SU-DHL-6 (cell line): Measurements from ENCODE around the gene MAPKAPK3.

Experiments used
- H2AFZ ChIP-seq: fragments of 200-600 bp; sonication (generic); 2 replicates; pipeline ENCODE4 v1.6.1; 2014; ENCODE audit warnings: low read depth, mild to moderate bottlenecking, moderate library complexity, mixed read lengths, antibody characterized with exemption, low read length; ENCODE audit not compliant: severe bottlenecking
- H3F3A ChIP-seq: fragments of 200-600 bp; shearing (Covaris generic); 2 replicates; pipeline ENCODE4 v1.6.0; 2016; ENCODE audit warnings: antibody characterized with exemption, mild to moderate bottlenecking; ENCODE audit not compliant: insufficient read depth
- H3K27ac ChIP-seq: fragments of 200-600 bp; sonication (generic); 2 replicates; pipeline ENCODE4 v1.5.1; 2016; ENCODE audit warnings: low read depth, mild to moderate bottlenecking, low read length, moderate library complexity, mixed read lengths
- H3K27me3 ChIP-seq: fragments of 200-600 bp; sonication (generic), shearing (Covaris generic); 2 replicates; pipeline ENCODE4 v1.6.0; 2014; ENCODE audit warnings: mild to moderate bottlenecking, low read length
- H3K36me3 ChIP-seq: fragments of 200-600 bp; sonication (generic); 2 replicates; pipeline ENCODE4 v1.6.1; 2014; ENCODE audit warnings: mild to moderate bottlenecking, low read length, mixed read lengths
- H3K4me2 ChIP-seq: fragments of 300-600, 200-600 bp; shearing (Covaris generic), sonication (generic); 2 replicates; pipeline ENCODE4 v1.6.0; 2014; ENCODE audit warnings: low read length, low read depth, mild to moderate bottlenecking; ENCODE audit not compliant: poor library complexity, severe bottlenecking
- H3K4me3 ChIP-seq: fragments of 200-600 bp; sonication (generic); 2 replicates; pipeline ENCODE4 v1.5.1; 2014; ENCODE audit warnings: antibody characterized with exemption, low read length, mild to moderate bottlenecking, mixed read lengths; ENCODE audit not compliant: insufficient read depth, poor library complexity, severe bottlenecking
- H3K79me2 ChIP-seq: fragments of 200-600 bp; sonication (generic); 2 replicates; pipeline ENCODE4 v1.6.1; 2014; ENCODE audit warnings: mild to moderate bottlenecking, low read length, moderate library complexity; ENCODE audit not compliant: insufficient read depth
- H3K9ac ChIP-seq: fragments of 200-600 bp; sonication (generic); 2 replicates; pipeline ENCODE4 v1.7.0; 2014; ENCODE audit warnings: mild to moderate bottlenecking, low read length
- H3K9me2 ChIP-seq: fragments of 200-600 bp; sonication (generic); replicated peaks from 2 replicates; pipeline ENCODE4 v1.6.1; 2014; ENCODE audit warnings: low read length; ENCODE audit not compliant: insufficient read depth
- H3K9me3 ChIP-seq: fragments of 200-600 bp; sonication (generic); 2 replicates; pipeline ENCODE4 v1.6.1; 2014; ENCODE audit warnings: low read length, mixed read lengths; ENCODE audit not compliant: insufficient read depth
- H4K20me1 ChIP-seq: fragments of 200-600 bp; sonication (generic); 2 replicates; pipeline ENCODE4 v1.6.1; 2014; ENCODE audit warnings: low read depth, mild to moderate bottlenecking, antibody characterized with exemption, low read length, moderate library complexity, mixed read lengths
- EZH2phosphoT487 ChIP-seq: fragments of 200-600 bp; sonication (generic), shearing (Covaris generic); conservative IDR thresholded peaks from 2 replicates; pipeline ENCODE4 v1.6.1; 2018; ENCODE audit warnings: mild to moderate bottlenecking, antibody characterized with exemption, low read length, moderate library complexity, mixed read lengths
- TF ChIP-seq, protein P1 (sequence below): fragments of 200-600 bp; sonication (generic); IDR thresholded peaks from one replicate; pipeline ENCODE4 v1.5.1; 2017; ENCODE audit warnings: antibody characterized with exemption, mild to moderate bottlenecking, low read length, moderate library complexity; ENCODE audit not compliant: insufficient read depth, poor library complexity, severe bottlenecking

MAPKAPK3 gene

DNA sequence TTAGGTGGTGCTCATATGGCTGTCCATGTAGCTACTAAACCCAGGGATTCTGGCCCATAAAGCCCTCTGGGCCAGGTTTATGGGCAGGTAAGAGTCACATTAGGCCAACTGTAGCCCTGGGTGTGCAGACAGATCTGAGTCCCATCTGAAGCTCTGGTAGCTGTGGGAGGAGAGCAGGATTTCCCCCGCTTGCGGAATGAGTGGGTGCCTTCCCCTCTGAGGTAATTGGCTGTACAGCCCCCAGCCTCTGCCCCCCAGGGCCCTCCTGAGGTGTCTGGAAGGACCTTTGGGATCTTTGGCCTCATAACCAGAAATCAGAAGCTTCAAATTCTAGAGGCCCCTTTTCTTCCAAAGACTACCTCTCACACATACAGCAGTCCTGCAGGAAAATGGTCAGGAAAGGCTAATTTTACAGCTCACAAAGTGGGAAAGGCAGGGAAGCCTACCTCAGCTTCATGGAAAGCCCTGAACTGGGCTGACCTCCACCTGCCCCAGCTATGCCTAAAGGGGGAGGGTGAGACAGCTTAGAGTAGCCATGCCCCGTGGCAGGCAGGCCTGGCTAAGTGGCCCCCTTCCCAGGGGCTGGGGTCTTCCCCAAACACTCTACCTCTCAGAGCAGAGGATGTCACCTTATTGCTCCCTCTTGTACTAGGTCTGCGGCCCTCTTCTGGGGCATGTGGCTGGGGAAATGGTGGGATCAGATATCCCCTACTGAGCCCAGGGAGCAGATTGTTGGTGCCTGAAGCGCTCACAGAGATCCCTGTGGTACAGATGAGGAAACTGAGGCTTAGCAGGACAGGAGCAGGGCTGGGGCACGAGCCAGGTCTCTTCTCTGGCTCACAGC lies 30.8 kb upstream of the MAPKAPK3 start:
- no peak overlapping the region for H3K9ac ChIP-seq
- H3K9me3 ChIP-seq, result no peaks in the 10 kb centered on the region
- no peak overlapping the region for H3K27ac ChIP-seq
- H3K9me2 ChIP-seq, result no peaks in the 10 kb centered on the region
- no peaks in the 10 kb centered on the region for H3K27me3 ChIP-seq
- H3K79me2 ChIP-seq, result no peaks in the 10 kb centered on the region
- no peaks in the 10 kb centered on the region for H3F3A ChIP-seq
- H3K4me2 ChIP-seq, result no peak overlapping the region
- H2AFZ ChIP-seq, result no peak overlapping the region
- TF ChIP-seq EZH2phosphoT487, result no peak
- TF ChIP-seq, protein P1, sequence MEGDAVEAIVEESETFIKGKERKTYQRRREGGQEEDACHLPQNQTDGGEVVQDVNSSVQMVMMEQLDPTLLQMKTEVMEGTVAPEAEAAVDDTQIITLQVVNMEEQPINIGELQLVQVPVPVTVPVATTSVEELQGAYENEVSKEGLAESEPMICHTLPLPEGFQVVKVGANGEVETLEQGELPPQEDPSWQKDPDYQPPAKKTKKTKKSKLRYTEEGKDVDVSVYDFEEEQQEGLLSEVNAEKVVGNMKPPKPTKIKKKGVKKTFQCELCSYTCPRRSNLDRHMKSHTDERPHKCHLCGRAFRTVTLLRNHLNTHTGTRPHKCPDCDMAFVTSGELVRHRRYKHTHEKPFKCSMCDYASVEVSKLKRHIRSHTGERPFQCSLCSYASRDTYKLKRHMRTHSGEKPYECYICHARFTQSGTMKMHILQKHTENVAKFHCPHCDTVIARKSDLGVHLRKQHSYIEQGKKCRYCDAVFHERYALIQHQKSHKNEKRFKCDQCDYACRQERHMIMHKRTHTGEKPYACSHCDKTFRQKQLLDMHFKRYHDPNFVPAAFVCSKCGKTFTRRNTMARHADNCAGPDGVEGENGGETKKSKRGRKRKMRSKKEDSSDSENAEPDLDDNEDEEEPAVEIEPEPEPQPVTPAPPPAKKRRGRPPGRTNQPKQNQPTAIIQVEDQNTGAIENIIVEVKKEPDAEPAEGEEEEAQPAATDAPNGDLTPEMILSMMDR, result no peak
- no peak overlapping the region for H3K4me3 ChIP-seq
- H4K20me1 ChIP-seq, result no peaks in the 10 kb centered on the region
- H3K36me3 ChIP-seq, result no peaks in the 10 kb centered on the region

GRCh38 chr3:50586763-50587070 lies 30.2 kb upstream of the MAPKAPK3 start:
- Histone ChIP-seq H3K4me3 (no peak overlapping the region), H3K27ac (no peak overlapping the region), H3K9me2 (no peaks in the 10 kb centered on the region), H2AFZ (no peak overlapping the region), H3K79me2 (no peaks in the 10 kb centered on the region), H3F3A (no peaks in the 10 kb centered on the region), H3K4me2 (no peak overlapping the region), H3K27me3 (no peaks in the 10 kb centered on the region), H3K9ac (no peak overlapping the region), H3K36me3 (no peaks in the 10 kb centered on the region), H4K20me1 (no peaks in the 10 kb centered on the region), H3K9me3 (no peaks in the 10 kb centered on the region)
- TF ChIP-seq, protein P1, result no peak
- no peak for TF ChIP-seq EZH2phosphoT487

DNA sequence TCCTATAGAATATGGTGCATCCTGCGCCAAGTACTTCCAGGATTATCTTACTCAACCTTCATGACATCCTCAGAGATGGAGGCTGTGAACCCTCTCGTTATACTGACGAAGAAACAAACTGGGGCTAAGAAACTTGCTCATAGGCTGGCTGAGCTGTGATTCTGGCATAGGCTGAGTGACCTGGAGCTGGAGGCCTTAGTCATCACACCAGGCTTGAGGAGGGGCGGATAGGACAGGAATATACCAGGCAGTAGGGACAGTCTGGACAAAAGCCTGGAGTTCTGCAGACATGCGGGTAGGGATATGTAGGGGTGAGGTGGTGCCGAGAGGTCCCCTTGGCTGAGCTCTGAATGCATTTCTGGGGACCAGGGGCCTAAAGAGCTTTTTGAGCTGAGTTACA lies 29.6 kb upstream of the MAPKAPK3 start:
- Histone ChIP-seq H3K79me2 (no peaks in the 10 kb centered on the region), H3K9me3 (no peaks in the 10 kb centered on the region), H4K20me1 (no peaks in the 10 kb centered on the region), H3K9ac (no peak overlapping the region), H3K27me3 (no peaks in the 10 kb centered on the region), H2AFZ (no peak overlapping the region), H3K4me2 (no peak overlapping the region), H3K36me3 (no peaks in the 10 kb centered on the region), H3K4me3 (no peak overlapping the region), H3F3A (no peaks in the 10 kb centered on the region), H3K9me2 (no peaks in the 10 kb centered on the region), H3K27ac (no peak overlapping the region)
- TF ChIP-seq, protein P1, result no peak
- no peak for TF ChIP-seq EZH2phosphoT487
